PFSK-1 (cell line): ENCODE data around the gene FSTL4.

Experiments
- FOXP2 ChIP-seq: optimal IDR thresholded peaks from 2 replicates; pipeline ENCODE3; 2011; ENCODE audit warnings: borderline replicate concordance, control low read depth, inconsistent platforms; ENCODE audit not compliant: insufficient read depth; ENCODE audit errors: extremely low read length, extremely low read depth
- POLR2AphosphoS5 ChIP-seq: IDR thresholded peaks from 2 replicates; pipeline ENCODE4 v1.6.1; 2012; ENCODE audit warnings: low read depth, mild to moderate bottlenecking, control low read depth, low read length, moderate library complexity
- REST ChIP-seq, 2 experiments: IDR thresholded peaks; 2 replicates each; pipeline versions ENCODE4 v1.6.1 to v1.8.0; 2011 to 2012; ENCODE audit warnings: low read depth in 2 of 2, low read length in 2 of 2, control low read depth in 1 of 2, inconsistent platforms in 1 of 2, mild to moderate bottlenecking in 1 of 2, moderate library complexity in 1 of 2; ENCODE audit not compliant: insufficient read depth in 1 of 2
- SIN3A ChIP-seq: IDR thresholded peaks from 2 replicates; pipeline ENCODE4 v1.6.1; 2012; ENCODE audit warnings: mild to moderate bottlenecking, low read length, moderate library complexity, borderline replicate concordance; ENCODE audit not compliant: insufficient read depth
- TAF1 ChIP-seq: IDR thresholded peaks from 2 replicates; pipeline ENCODE4 v1.6.1; 2012; ENCODE audit warnings: low read length, control low read depth, borderline replicate concordance; ENCODE audit not compliant: insufficient read depth

The FSTL4 gene

GRCh38 chr5:133319905-133320520 is 292.3 kb downstream of the FSTL4 start:
- TF ChIP-seq POLR2AphosphoS5 = no peak
- TF ChIP-seq FOXP2 = no peak
- no peak for TF ChIP-seq SIN3A
- TF ChIP-seq TAF1 = no peak
- no peak for TF ChIP-seq REST (IDR thresholded peaks at IDR 0.05; ENCODE audit: insufficient read depth in 1 of 2, low read depth in 2 of 2, low read length in 2 of 2)

- TF ChIP-seq REST (IDR thresholded peaks at IDR 0.05; ENCODE audit: insufficient read depth in 1 of 2, low read depth in 2 of 2, low read length in 2 of 2) (no peak), TAF1 (no peak), SIN3A (no peak), FOXP2 (no peak), POLR2AphosphoS5 (no peak)
Measured at GRCh38 chr5:133319244-133319643, 293.1 kb downstream of the FSTL4 start.

GRCh38 chr5:133317558-133317957 is 294.8 kb downstream of the FSTL4 start:
- TF ChIP-seq POLR2AphosphoS5 (no peak), REST (IDR thresholded peaks at IDR 0.05; ENCODE audit: insufficient read depth in 1 of 2, low read depth in 2 of 2, low read length in 2 of 2) (no peak), FOXP2 (no peak), SIN3A (no peak), TAF1 (no peak)

- TF ChIP-seq TAF1 (no peak), FOXP2 (no peak)
Measured at GRCh38 chr5:133316346-133317343, 295.7 kb downstream of the FSTL4 start.

- TF ChIP-seq FOXP2 (no peak), REST (IDR thresholded peaks at IDR 0.05; ENCODE audit: insufficient read depth in 1 of 2, low read depth in 2 of 2, low read length in 2 of 2) (no peak), TAF1 (no peak), SIN3A (no peak), POLR2AphosphoS5 (no peak)
Measured at GRCh38 chr5:133314086-133314485, 298.3 kb downstream of the FSTL4 start.
